Stimulated activated CD4-positive, alpha-beta T cell treated with anti-CD3 and anti-CD28 coated beads, Interleukin-2, amount 100 ng/mL, for 24 hours (primary cell): ENCODE results near the gene PTGER4.
A peak's percentile ranks its signal among the peaks of the same experiment; 100 is the strongest.

Experiments used
- DNase-seq, 2 donors: peaks; one replicate each; pipeline ENCODE4 v3.0.0-alpha.2; 2020

The PTGER4 gene

GRCh38 chr5:40672425-40672824 is 7.3 kb upstream of the PTGER4 start:
- DNase-seq = no peak

GRCh38 chr5:40674661-40675235 is 5.0 kb upstream of the PTGER4 start:
- no peak for DNase-seq

GRCh38 chr5:40675396-40676133 is 4.2 kb upstream of the PTGER4 start:
- DNase-seq = no peak

- DNase-seq = no peak
Measured at GRCh38 chr5:40676613-40677343, 2.9 kb upstream of the PTGER4 start.

- DNase-seq = no peak
Measured at GRCh38 chr5:40677456-40677855, 2.3 kb upstream of the PTGER4 start.

- no peak for DNase-seq
Measured at GRCh38 chr5:40678026-40678425, 1.7 kb upstream of the PTGER4 start.

- DNase-seq = no peak
Measured at GRCh38 chr5:40678460-40679147, 1.1 kb upstream of the PTGER4 start.

- peak; percentile 93 to 94 for DNase-seq
Measured at GRCh38 chr5:40679148-40679912, 385 bp upstream of the PTGER4 start.

- peak; percentile 57 to 58 for DNase-seq
Measured at GRCh38 chr5:40680741-40681362, 1.1 kb downstream of the PTGER4 start.

- peak; percentile 57 for DNase-seq
Measured at GRCh38 chr5:40681363-40682153, 1.8 kb downstream of the PTGER4 start.

- DNase-seq = no peak
Measured at GRCh38 chr5:40682154-40683017, 2.7 kb downstream of the PTGER4 start.

- no peak for DNase-seq
Measured at GRCh38 chr5:40683305-40683704, 3.6 kb downstream of the PTGER4 start.

GRCh38 chr5:40685193-40685592 is 5.5 kb downstream of the PTGER4 start:
- DNase-seq = no peak

- no peak for DNase-seq
Measured at GRCh38 chr5:40685976-40686486, 6.3 kb downstream of the PTGER4 start.

- peak in 1 of 2 donors; percentile 43 for DNase-seq
Measured at GRCh38 chr5:40687321-40687720, 7.6 kb downstream of the PTGER4 start.

- peak; percentile 85 to 90 for DNase-seq
Measured at GRCh38 chr5:40688127-40688761, 8.5 kb downstream of the PTGER4 start.

- DNase-seq = no peak
Measured at GRCh38 chr5:40688996-40689395, 9.3 kb downstream of the PTGER4 start.

GRCh38 chr5:40689438-40689837 is 9.7 kb downstream of the PTGER4 start:
- DNase-seq = peak in 1 of 2 donors; percentile 57

- DNase-seq = no peak
Measured at GRCh38 chr5:40690267-40690666, 10.6 kb downstream of the PTGER4 start.
